Measurements from ENCODE around the gene COL1A1.

The COL1A1 gene

DNA sequence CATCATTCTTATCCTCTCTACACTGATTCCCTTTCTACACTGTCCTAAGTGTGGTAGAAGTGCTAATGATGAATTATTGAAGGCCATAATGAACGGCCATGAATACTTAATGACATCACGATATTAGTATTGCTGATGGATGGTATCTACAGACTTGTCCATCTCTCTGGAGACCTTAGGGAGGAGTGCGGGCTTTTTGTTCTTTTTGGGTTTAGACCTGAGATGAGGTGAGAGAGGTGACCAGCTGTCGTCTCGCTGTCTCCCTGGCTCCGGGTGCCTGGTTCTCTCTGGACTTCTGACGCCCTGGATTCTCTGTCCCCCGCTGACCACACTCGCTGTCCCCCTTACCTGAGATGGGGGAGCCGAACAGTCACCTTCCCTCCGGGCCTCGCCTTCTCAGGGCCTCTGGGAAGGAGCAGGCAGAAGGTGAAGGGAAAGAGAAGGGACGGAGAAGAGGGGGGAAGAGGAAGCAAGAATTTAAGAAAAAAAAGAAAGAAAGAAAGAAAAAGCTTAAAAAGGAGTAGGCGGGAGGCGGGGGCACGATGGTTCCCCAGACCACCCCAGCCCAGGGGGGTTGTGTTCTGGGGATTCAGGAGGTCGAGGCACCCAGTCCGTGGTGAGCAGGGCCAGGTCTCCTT, 18.5 kb downstream of the COL1A1 start:
- TF ChIP-seq, protein P1, sequence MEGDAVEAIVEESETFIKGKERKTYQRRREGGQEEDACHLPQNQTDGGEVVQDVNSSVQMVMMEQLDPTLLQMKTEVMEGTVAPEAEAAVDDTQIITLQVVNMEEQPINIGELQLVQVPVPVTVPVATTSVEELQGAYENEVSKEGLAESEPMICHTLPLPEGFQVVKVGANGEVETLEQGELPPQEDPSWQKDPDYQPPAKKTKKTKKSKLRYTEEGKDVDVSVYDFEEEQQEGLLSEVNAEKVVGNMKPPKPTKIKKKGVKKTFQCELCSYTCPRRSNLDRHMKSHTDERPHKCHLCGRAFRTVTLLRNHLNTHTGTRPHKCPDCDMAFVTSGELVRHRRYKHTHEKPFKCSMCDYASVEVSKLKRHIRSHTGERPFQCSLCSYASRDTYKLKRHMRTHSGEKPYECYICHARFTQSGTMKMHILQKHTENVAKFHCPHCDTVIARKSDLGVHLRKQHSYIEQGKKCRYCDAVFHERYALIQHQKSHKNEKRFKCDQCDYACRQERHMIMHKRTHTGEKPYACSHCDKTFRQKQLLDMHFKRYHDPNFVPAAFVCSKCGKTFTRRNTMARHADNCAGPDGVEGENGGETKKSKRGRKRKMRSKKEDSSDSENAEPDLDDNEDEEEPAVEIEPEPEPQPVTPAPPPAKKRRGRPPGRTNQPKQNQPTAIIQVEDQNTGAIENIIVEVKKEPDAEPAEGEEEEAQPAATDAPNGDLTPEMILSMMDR (IDR thresholded peaks at IDR 0.05; ENCODE audit: control insufficient read depth, extremely low read depth, insufficient read depth) = no peak
- H3K4me3 ChIP-seq (ENCODE audit: low read depth, low read length) = no peak overlapping the region
- no peak for DNase-seq (ENCODE audit: low read depth)

GRCh38 chr17:50181591-50182560, 19.6 kb downstream of the COL1A1 start:
- TF ChIP-seq, protein P1 (IDR thresholded peaks at IDR 0.05; ENCODE audit: control insufficient read depth, extremely low read depth, insufficient read depth) = no peak
- no peak for DNase-seq (ENCODE audit: low read depth)

DNA sequence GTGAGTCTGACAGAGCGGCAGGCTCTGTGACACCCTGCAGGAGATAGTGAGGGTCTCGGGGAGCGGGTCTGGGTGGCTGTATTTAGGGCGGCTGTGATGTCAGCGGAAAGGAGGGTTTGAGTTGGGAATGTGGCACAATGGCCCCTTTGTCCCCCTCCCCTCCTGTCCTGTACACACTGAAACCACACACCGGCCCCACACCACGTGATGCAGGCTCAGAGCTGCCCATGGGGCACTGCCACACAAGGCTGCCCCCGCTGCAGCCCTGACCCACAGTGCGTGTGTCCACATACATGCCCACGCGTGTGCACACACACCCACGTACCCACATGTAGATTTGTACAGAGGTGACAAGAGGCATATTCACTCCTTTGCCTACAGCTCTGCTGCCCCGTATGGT, 20.3 kb downstream of the COL1A1 start:
- DNase-seq (ENCODE audit: low read depth) = no peak
- H3K4me3 ChIP-seq (ENCODE audit: low read depth, low read length) = no peak overlapping the region
- TF ChIP-seq, protein P1 (IDR thresholded peaks at IDR 0.05; ENCODE audit: control insufficient read depth, extremely low read depth, insufficient read depth) = no peak

More at GRCh38 chr17:50181591-50182560, 19.6 kb downstream of the COL1A1 start:
- H3K4me3 ChIP-seq (ENCODE audit: low read depth, low read length) = no peak overlapping the region

- TF ChIP-seq, protein P1 (IDR thresholded peaks at IDR 0.05; ENCODE audit: control insufficient read depth, extremely low read depth, insufficient read depth) = no peak
- no peak for DNase-seq (ENCODE audit: low read depth)
Observed at GRCh38 chr17:50180620-50181019, 20.8 kb downstream of the COL1A1 start.

GRCh38 chr17:50180111-50180510, 21.3 kb downstream of the COL1A1 start:
- H3K4me3 ChIP-seq (ENCODE audit: low read depth, low read length) = no peak overlapping the region
- no peak for DNase-seq (ENCODE audit: low read depth)
- TF ChIP-seq, protein P1 (IDR thresholded peaks at IDR 0.05; ENCODE audit: control insufficient read depth, extremely low read depth, insufficient read depth) = no peak

More at GRCh38 chr17:50180620-50181019, 20.8 kb downstream of the COL1A1 start:
- no peak overlapping the region for H3K4me3 ChIP-seq (ENCODE audit: low read depth, low read length)

GRCh38 chr17:50177983-50178834, 23.2 kb downstream of the COL1A1 start:
- TF ChIP-seq, protein P1 (IDR thresholded peaks at IDR 0.05; ENCODE audit: control insufficient read depth, extremely low read depth, insufficient read depth) = peak; percentile 24; the same call in 1 of the 2 replicates
- H3K4me3 ChIP-seq (ENCODE audit: low read depth, low read length) = no peak overlapping the region
- DNase-seq (ENCODE audit: low read depth) = no peak

All from LNCaP clone FGC (cell line).